HEK293 (cell line): Measurements from ENCODE around the gene MARK3.

Source experiments
- CTCF ChIA-PET: fragments of 350-600 bp; formaldehyde crosslinking; extraction: SDS; loops from one replicate; lab custom pipeline; 2021; ENCODE audit warnings: antibody characterized with exemption; lab: Yijun Ruan, JAX
- POLR2A ChIA-PET: fragments of 300-600 bp; formaldehyde crosslinking; extraction: SDS; loops from one replicate; lab custom pipeline; 2020; ENCODE audit warnings: antibody characterized with exemption, inconsistent platforms; lab: Yijun Ruan, JAX
- H3K27ac ChIP-seq: fragments of 200-500 bp; sonication (Bioruptor generic); 2 replicates; pipeline ENCODE4 v1.5.1; 2014; ENCODE audit warnings: low read depth, low read length, control low read depth, inconsistent platforms; ENCODE audit errors: extremely low read depth
- H3K36me3 ChIP-seq, 2 experiments: fragments of 200-500 bp in 1 of 2; sonication (Bioruptor generic) in 1 of 2; 1 replicate in 1 of 2; 2 replicates in 1 of 2; pipeline ENCODE4 v1.5.1; 2014 to 2017; ENCODE audit warnings: inconsistent platforms in 2 of 2, low read length in 2 of 2; ENCODE audit not compliant: control insufficient read depth in 2 of 2, insufficient read depth in 1 of 2
- H3K4me1 ChIP-seq: fragments of 200-500 bp; sonication (Bioruptor generic); 2 replicates; pipeline ENCODE4 v1.5.1; 2014; ENCODE audit warnings: mild to moderate bottlenecking, low read length, inconsistent platforms; ENCODE audit not compliant: control insufficient read depth, insufficient read depth
- H3K4me3 ChIP-seq: 2 replicates; pipeline ENCODE4 v1.5.1; 2011; ENCODE audit warnings: low read depth, mild to moderate bottlenecking, control low read depth, low read length, moderate library complexity
- H3K9me3 ChIP-seq: fragments of 200-500 bp; sonication (Bioruptor generic); 2 replicates; pipeline ENCODE4 v1.5.1; 2014; ENCODE audit warnings: low read depth, low read length, inconsistent platforms; ENCODE audit not compliant: control insufficient read depth, insufficient read depth
- HOXC10 ChIP-seq: sonication (generic); formaldehyde crosslinking; IDR thresholded peaks from 2 replicates; pipeline ENCODE4 v1.8.1; 2023; ENCODE audit warnings: mild to moderate bottlenecking, missing genetic modification reagents
- KLF9 ChIP-seq: fragments of 450-650 bp; formaldehyde crosslinking; IDR thresholded peaks from 2 replicates; pipeline ENCODE4 v1.5.1; 2016; ENCODE audit warnings: missing biosample characterization, missing genetic modification characterization, low read depth
- MEIS1 ChIP-seq: sonication (generic); formaldehyde crosslinking; IDR thresholded peaks from 2 replicates; pipeline ENCODE4 v1.8.1; 2022; ENCODE audit warnings: missing genetic modification reagents, mild to moderate bottlenecking, borderline replicate concordance
- MZF1 ChIP-seq: fragments of 450-650 bp; formaldehyde crosslinking; IDR thresholded peaks from 2 replicates; pipeline ENCODE4 v1.5.1; 2017; ENCODE audit warnings: missing biosample characterization, missing genetic modification characterization, borderline replicate concordance
- SCRT2 ChIP-seq: fragments of 450-650 bp; formaldehyde crosslinking; IDR thresholded peaks from 2 replicates; pipeline ENCODE4 v1.5.1; 2016; ENCODE audit warnings: missing biosample characterization, missing genetic modification characterization
- TSHZ1 ChIP-seq: fragments of 450-650 bp; formaldehyde crosslinking; IDR thresholded peaks from 2 replicates; pipeline ENCODE4 v1.5.1; 2016; ENCODE audit warnings: missing biosample characterization, missing genetic modification characterization, borderline replicate concordance
- ZBTB17 ChIP-seq: fragments of 450-650 bp; formaldehyde crosslinking; IDR thresholded peaks from 2 replicates; pipeline ENCODE4 v1.5.1; 2016; ENCODE audit warnings: missing biosample characterization, missing genetic modification characterization
- ZNF146 ChIP-seq: fragments of 450-650 bp; formaldehyde crosslinking; IDR thresholded peaks from 2 replicates; pipeline ENCODE4 v1.5.1; 2016; ENCODE audit warnings: missing biosample characterization, missing genetic modification characterization
- ZNF184 ChIP-seq: fragments of 450-650 bp; IDR thresholded peaks from 2 replicates; pipeline ENCODE4 v1.5.1; 2018; ENCODE audit warnings: missing biosample characterization, mild to moderate bottlenecking, missing genetic modification characterization
- ZNF211 ChIP-seq: fragments of 450-650 bp; formaldehyde crosslinking; IDR thresholded peaks from 2 replicates; pipeline ENCODE4 v1.5.1; 2016; ENCODE audit warnings: low read depth, missing biosample characterization, missing genetic modification characterization
- ZNF302 ChIP-seq: fragments of 450-650 bp; formaldehyde crosslinking; IDR thresholded peaks from 2 replicates; pipeline ENCODE4 v1.5.1; 2016; ENCODE audit warnings: missing biosample characterization, missing genetic modification characterization, low read depth
- ZNF324 ChIP-seq: fragments of 450-650 bp; formaldehyde crosslinking; IDR thresholded peaks from 2 replicates; pipeline ENCODE4 v1.5.1; 2016; ENCODE audit warnings: missing biosample characterization, missing genetic modification characterization
- ZNF544 ChIP-seq: fragments of 450-650 bp; formaldehyde crosslinking; IDR thresholded peaks from 2 replicates; pipeline ENCODE4 v1.5.0; 2017; ENCODE audit warnings: missing biosample characterization, missing genetic modification characterization
- ZNF561 ChIP-seq: fragments of 450-650 bp; IDR thresholded peaks from 2 replicates; pipeline ENCODE4 v1.5.1; 2018; ENCODE audit warnings: missing biosample characterization, missing genetic modification characterization, borderline replicate concordance
- ZNF623 ChIP-seq: fragments of 450-650 bp; formaldehyde crosslinking; IDR thresholded peaks from 2 replicates; pipeline ENCODE4 v1.5.1; 2016; ENCODE audit warnings: missing biosample characterization, missing genetic modification characterization
- ZNF704 ChIP-seq: fragments of 450-650 bp; formaldehyde crosslinking; IDR thresholded peaks from 2 replicates; pipeline ENCODE4 v1.5.1; 2016; ENCODE audit warnings: missing biosample characterization, missing genetic modification characterization
- TF ChIP-seq, protein P1 (sequence below): fragments of 450-650 bp; formaldehyde crosslinking; IDR thresholded peaks from 2 replicates; pipeline ENCODE4 v1.5.1; 2016; ENCODE audit warnings: missing biosample characterization, missing genetic modification characterization

The MARK3 gene

DNA sequence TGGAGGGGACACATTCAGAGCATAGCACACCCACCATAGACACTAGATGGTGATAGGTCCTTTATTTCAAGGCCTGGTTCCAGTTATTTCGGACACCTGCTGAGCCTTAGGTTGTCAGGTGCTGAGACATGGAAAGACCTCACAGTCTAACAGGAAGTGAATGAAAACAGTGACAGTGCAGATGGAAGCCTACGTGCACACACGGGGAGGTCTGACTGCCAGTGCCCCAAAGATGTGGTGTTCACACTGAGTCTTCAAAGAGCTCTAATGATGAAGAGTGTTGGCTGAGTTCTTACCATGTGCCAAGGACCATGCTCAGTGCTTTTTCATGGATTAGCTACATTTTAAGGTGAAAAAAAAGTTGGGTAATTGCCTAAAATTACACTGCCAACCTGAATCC is 90.8 kb downstream of the MARK3 start:
- ChIA-PET CTCF (interaction anchor here (0.6 to 0.7 kb wide), 4 partner anchors 15 to 185 kb away, joined by 3 to 7 read pairs (median 4); no protein-coding TSS in a partner anchor), POLR2A (no interaction called here)
- Histone ChIP-seq H3K9me3 (no peaks in the 10 kb centered on the region), H3K4me3 (no peak overlapping the region), H3K36me3 (peaks cover 49 to 67% of the 10 kb centered on the region in 2 experiments), H3K27ac (no peak overlapping the region), H3K4me1 (no peaks in the 10 kb centered on the region)
- no peak for TF ChIP-seq TSHZ1 (tag by site-specific recombination)
- TF ChIP-seq ZNF184 (tag by site-specific recombination): no peak
- TF ChIP-seq ZNF561 (tag by site-specific recombination): no peak

DNA sequence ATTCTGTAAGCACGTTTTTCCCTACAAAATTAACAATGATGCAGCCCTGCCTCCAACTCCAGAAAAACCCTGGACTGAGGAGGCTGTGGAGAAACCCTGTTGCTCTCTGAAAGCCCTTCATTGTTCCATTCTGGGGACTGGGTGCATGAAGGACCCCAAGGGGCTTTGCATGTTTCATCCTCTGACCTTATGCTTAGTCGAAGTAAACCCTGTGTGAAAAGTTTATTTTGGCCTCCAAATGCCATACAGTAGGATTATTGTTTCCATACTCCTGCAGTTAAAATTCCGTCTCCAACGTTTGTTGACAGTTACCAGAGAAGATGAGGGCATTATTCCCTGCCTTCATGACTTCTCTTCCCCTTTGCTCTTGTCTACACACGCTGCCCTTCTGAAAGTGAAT is 91.4 kb downstream of the MARK3 start:
- Histone ChIP-seq H3K27ac (no peak overlapping the region), H3K9me3 (no peaks in the 10 kb centered on the region), H3K4me1 (no peaks in the 10 kb centered on the region), H3K4me3 (no peak overlapping the region), H3K36me3 (peaks cover 52 to 67% of the 10 kb centered on the region in 2 experiments)
- TF ChIP-seq ZBTB17 (tag by site-specific recombination): no peak
- no peak for TF ChIP-seq ZNF704 (tag by site-specific recombination)
- no peak for TF ChIP-seq ZNF324 (tag by site-specific recombination)
- no peak for TF ChIP-seq ZNF623 (tag by site-specific recombination)
- no peak for TF ChIP-seq ZNF544 (tag by site-specific recombination)
- TF ChIP-seq ZNF146 (tag by site-specific recombination): no peak
- TF ChIP-seq KLF9 (tag by site-specific recombination): no peak
- no peak for TF ChIP-seq ZNF211 (tag by site-specific recombination)
- TF ChIP-seq, protein P1, sequence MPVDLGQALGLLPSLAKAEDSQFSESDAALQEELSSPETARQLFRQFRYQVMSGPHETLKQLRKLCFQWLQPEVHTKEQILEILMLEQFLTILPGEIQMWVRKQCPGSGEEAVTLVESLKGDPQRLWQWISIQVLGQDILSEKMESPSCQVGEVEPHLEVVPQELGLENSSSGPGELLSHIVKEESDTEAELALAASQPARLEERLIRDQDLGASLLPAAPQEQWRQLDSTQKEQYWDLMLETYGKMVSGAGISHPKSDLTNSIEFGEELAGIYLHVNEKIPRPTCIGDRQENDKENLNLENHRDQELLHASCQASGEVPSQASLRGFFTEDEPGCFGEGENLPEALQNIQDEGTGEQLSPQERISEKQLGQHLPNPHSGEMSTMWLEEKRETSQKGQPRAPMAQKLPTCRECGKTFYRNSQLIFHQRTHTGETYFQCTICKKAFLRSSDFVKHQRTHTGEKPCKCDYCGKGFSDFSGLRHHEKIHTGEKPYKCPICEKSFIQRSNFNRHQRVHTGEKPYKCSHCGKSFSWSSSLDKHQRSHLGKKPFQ (tag by site-specific recombination): no peak
- no peak for TF ChIP-seq HOXC10 (CRISPR knock-in tag)
- TF ChIP-seq MEIS1: no peak
- no peak for TF ChIP-seq ZNF302 (tag by site-specific recombination)
- no peak for TF ChIP-seq SCRT2 (tag by site-specific recombination)
- no peak for TF ChIP-seq MZF1 (tag by site-specific recombination)
- POLR2A ChIA-PET: no interaction called here
- CTCF ChIA-PET: interaction anchor here (0.7 to 0.9 kb wide), 2 partner anchors 83 to 86 kb away, joined by 3 read pairs; no protein-coding TSS in a partner anchor
